SJCRH30 (cell line): Measurements from ENCODE around the gene CGNL1. TPM values are rescaled to one million over a fixed set of nuclear protein-coding genes. Genes with fewer than 3 reads are reported as not detected.

Experiments
- DNase-seq, 2 experiments: peaks; one replicate each; pipeline ENCODE4 v3.0.0-alpha.2; 2015 to 2020
- H3K27ac ChIP-seq: fragments of 250-450 bp; sonication (Bioruptor Pico); 2 replicates; pipeline ENCODE4 v1.5.1; 2020; ENCODE audit warnings: mild to moderate bottlenecking, moderate library complexity
- H3K27me3 ChIP-seq: fragments of 250-450 bp; sonication (Bioruptor Pico); 2 replicates; pipeline ENCODE4 v1.5.1; 2020; ENCODE audit warnings: mild to moderate bottlenecking, moderate library complexity
- H3K36me3 ChIP-seq: fragments of 250-450 bp; sonication (Bioruptor Pico); 2 replicates; pipeline ENCODE4 v1.5.1; 2020; ENCODE audit warnings: mild to moderate bottlenecking, moderate library complexity
- H3K4me1 ChIP-seq: fragments of 250-450 bp; sonication (Bioruptor Pico); 2 replicates; pipeline ENCODE4 v1.5.1; 2020; ENCODE audit warnings: mild to moderate bottlenecking, moderate library complexity
- H3K4me3 ChIP-seq: fragments of 250-450 bp; sonication (Bioruptor Pico); 2 replicates; pipeline ENCODE4 v1.5.1; 2020; ENCODE audit warnings: mild to moderate bottlenecking, moderate library complexity
- H3K9me3 ChIP-seq: fragments of 250-450 bp; sonication (Bioruptor Pico); replicated peaks from 2 replicates; pipeline ENCODE4 v1.5.1; 2020; ENCODE audit warnings: mild to moderate bottlenecking, moderate library complexity
- total RNA-seq: library from RNA; depleted of rRNA; stranded (reverse); fragments of >200 nt; shearing (Covaris generic); gene quantifications from 2 replicates; pipeline ENCODE4 v1.2.3, GENCODE V29; 2014

CGNL1 gene
- total RNA-seq, 1 experiment from 2014 or later = 5.5 TPM

DNA sequence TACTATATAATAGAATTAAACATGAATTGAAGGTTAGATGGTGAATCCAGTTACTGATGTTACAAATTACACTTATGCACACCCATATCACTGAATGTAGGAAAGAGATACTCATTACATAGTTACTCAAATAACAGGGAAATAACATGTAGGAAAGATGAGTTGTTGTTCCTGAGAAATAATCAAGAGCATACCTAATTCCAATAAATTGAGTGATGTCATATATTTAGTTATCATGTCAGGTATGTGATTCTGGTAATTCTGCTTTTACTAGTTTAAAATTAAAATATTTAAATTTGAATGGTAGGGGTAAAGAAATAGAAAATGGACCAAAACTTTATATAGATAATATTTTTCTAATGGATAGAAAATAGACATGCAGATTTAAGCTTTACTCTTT lies 112.8 kb downstream of the CGNL1 start:
- Histone ChIP-seq H3K9me3 (no peaks in the 10 kb centered on the region; the same call in 1 of the 2 replicates), H3K4me1 (peaks cover 17% of the 10 kb centered on the region)
- DNase-seq = no peak

DNA sequence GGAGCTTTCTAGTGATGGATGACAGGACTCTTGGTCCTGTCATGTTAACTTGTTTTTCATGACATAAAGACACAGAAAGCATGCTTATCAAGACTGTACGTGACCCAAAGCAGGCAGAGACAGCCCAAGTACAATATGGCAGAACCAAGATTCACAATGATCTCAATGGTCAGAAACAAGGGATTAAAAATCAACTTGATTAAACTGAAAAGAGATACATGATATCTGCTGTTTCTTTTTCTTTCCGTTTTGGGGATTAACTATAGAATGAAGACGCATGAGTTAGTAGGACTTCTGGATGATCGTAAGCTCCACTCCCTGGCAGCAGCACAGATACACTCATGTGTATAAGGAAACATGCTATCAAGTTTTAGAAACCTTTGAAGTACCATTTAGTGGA lies 117.0 kb downstream of the CGNL1 start:
- H3K4me1 ChIP-seq = peaks cover 9% of the 10 kb centered on the region
- H3K9me3 ChIP-seq = no peaks in the 10 kb centered on the region; the same call in 1 of the 2 replicates
- no peak for DNase-seq
- H3K27ac ChIP-seq = no peak overlapping the region
- H3K36me3 ChIP-seq = no peaks in the 10 kb centered on the region
- no peaks in the 10 kb centered on the region for H3K27me3 ChIP-seq
- H3K4me3 ChIP-seq = no peak overlapping the region

More for the DNA sequence above, 112.8 kb downstream of the CGNL1 start:
- H3K4me3 ChIP-seq = no peak overlapping the region
- H3K27me3 ChIP-seq = no peaks in the 10 kb centered on the region
- H3K36me3 ChIP-seq = no peaks in the 10 kb centered on the region
- no peak overlapping the region for H3K27ac ChIP-seq

DNA sequence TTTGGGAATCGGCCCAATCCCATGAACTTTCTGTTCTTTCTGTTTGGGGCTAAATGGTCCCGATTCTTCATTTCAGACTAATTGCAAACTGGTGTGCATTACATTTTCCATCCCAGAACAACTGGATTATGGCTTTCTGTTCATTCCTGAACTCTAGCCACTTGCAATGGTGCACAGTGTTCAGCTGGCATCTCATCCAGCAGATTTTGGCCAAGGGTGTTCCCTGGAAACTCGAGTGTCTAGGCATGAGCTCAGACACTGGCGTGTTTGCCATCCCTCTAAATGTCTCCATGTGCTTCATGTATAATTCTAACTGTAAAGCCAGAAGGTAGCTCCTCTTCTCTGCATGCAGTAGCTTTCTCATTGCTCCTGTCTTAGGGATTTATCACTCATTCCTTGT lies 118.3 kb downstream of the CGNL1 start:
- Histone ChIP-seq H3K4me3 (no peak overlapping the region), H3K9me3 (no peaks in the 10 kb centered on the region; the same call in 1 of the 2 replicates), H3K27me3 (no peaks in the 10 kb centered on the region), H3K4me1 (peaks cover 9% of the 10 kb centered on the region), H3K27ac (no peak overlapping the region), H3K36me3 (no peaks in the 10 kb centered on the region)
- DNase-seq = no peak

DNA sequence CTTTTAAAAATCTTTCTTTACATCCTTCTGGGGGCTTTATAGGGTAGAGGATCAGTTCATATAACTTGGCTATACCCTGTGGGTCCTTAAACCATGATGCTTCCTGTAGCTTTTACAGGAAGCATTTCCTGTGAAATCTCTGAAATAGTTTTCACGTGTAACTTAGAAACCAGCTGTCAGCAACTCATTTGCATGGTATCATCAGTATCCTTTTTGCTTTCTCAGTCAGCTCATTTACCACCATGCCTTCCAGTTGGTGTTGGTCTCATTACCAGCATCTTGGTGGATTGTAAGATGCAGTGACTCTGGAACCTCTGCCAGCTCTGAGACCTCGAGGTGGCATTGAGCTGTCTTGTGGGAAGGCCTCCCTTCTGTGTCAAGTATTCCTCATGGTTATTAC lies 118.7 kb downstream of the CGNL1 start:
- DNase-seq = no peak
- H3K4me1 ChIP-seq = peaks cover 9% of the 10 kb centered on the region
- H3K27me3 ChIP-seq = no peaks in the 10 kb centered on the region
- H3K36me3 ChIP-seq = no peaks in the 10 kb centered on the region
- H3K4me3 ChIP-seq = no peak overlapping the region
- no peaks in the 10 kb centered on the region; the same call in 1 of the 2 replicates for H3K9me3 ChIP-seq
- no peak overlapping the region for H3K27ac ChIP-seq

DNA sequence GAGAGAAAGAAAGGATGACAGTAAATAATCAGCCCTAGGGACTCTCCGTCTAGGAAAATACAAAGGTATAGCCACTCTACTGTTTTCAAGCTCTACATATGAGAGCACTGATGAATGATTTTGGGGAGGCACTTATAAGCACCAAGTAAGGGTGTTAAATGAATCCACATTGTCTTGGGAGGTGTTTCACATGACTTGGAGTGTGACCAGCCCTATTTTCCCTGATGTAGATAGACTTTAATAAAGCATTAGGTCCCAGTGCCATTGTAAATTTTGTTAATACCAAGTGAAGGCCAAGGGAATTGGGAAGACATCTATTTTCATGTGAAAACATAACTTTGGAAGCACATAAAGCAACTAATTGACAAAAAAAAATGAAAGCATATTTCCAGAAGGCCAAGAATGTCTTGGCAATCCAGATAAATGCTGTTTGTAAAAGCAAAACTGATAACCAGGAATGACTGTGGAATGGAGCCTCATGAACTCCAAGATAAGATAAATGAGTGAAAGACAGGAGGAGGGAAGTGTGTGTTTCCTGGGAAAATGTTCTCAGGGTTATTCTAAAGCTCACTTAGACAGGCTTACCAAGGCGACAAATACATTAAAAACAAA lies 119.4 kb downstream of the CGNL1 start:
- Histone ChIP-seq H3K9me3 (no peaks in the 10 kb centered on the region; the same call in 1 of the 2 replicates), H3K4me3 (no peak overlapping the region), H3K4me1 (peaks cover 9% of the 10 kb centered on the region), H3K27ac (no peak overlapping the region), H3K27me3 (no peaks in the 10 kb centered on the region), H3K36me3 (no peaks in the 10 kb centered on the region)
- no peak for DNase-seq

DNA sequence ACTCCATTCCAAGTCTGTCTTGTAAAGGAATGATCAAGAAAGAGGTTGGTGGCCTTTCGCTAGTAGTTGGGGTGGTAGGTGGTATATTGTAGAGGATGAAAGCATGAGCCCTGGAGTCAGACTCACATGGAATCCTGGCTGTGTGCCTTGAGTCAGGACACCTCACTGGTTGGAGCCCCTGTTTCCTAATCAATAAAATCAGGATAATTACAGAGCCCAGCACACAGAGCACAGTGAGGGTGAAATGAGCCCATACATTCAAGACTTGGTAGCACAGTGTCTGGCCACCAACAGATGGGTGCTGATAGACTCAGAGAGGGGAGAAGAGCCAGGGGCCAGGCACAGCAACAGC lies 120.3 kb downstream of the CGNL1 start:
- Histone ChIP-seq H3K27me3 (no peaks in the 10 kb centered on the region), H3K27ac (no peak overlapping the region), H3K4me1 (peaks cover 9% of the 10 kb centered on the region), H3K36me3 (no peaks in the 10 kb centered on the region), H3K9me3 (no peaks in the 10 kb centered on the region; the same call in 1 of the 2 replicates), H3K4me3 (no peak overlapping the region)
- no peak for DNase-seq

DNA sequence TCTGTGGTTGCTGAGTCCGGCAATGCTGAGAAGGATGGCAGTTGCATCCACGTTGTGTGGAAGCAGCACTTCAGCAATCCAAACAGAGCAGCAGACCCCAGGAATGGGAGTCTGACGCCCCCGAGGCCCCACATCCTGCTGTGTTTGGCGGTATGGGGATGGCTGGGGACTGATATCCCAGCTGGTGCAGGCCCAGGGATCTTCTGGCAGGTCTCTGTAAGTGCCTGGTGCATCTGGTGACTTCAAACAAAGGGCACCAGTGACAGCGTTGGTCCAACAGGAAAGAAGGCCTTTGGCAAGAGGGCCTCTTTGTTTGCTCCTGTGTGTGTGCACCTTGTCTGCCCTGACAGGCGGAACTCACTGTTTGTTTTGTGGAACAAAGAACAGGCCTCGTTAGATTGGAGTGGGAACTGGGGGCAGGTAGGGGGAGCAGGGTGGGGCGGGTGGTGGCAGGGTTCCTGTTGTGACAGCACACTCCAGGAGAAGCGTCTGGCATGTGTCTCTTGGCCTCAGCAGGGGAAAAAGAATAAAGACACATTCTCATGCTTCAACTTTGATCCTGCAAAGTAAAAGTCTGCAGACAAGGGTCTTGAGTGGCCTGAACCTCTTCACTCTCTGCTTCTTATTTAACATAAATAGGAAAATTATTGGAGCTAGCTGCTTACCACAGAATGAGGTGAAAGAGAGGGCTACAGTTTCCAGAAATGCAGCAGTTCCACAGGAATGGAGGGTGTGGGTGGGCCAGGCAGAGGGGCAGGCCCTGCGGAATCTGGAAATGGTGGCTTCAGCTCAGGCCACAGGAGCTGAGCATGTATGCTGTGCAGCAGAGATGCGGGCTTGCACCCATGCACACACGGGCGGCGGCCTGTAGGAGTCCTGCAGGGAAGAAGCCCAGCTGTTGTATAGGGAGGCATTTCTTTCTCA lies 120.9 kb downstream of the CGNL1 start:
- no peak overlapping the region for H3K4me3 ChIP-seq
- H3K36me3 ChIP-seq = no peaks in the 10 kb centered on the region
- no peaks in the 10 kb centered on the region; the same call in 1 of the 2 replicates for H3K9me3 ChIP-seq
- no peak overlapping the region for H3K27ac ChIP-seq
- no peak for DNase-seq
- no peaks in the 10 kb centered on the region for H3K27me3 ChIP-seq
- H3K4me1 ChIP-seq = peaks cover 9% of the 10 kb centered on the region

DNA sequence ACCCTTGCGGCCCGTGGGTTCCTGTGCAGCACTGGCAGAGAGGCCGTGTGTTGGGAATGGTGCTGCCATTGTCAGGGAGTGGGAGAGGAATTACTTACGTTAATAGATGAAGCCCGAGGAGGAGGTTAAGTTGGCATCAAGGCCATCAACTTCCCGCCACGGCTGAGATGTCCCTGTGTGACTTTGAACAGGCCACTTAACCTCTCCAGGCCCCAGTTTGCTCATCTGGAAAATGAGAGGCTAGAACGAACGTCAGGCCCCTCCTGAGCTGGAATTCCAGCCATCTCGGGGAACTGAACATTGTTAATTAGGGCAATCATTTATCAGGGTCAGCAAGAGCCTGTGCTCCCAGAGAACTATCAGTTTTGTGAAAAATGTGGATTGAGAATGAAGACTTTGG lies 124.0 kb downstream of the CGNL1 start:
- peaks cover 4% of the 10 kb centered on the region for H3K4me1 ChIP-seq
- H3K36me3 ChIP-seq = no peaks in the 10 kb centered on the region
- no peak for DNase-seq
- no peak overlapping the region for H3K27ac ChIP-seq
- H3K27me3 ChIP-seq = no peaks in the 10 kb centered on the region
- H3K4me3 ChIP-seq = no peak overlapping the region
- no peaks in the 10 kb centered on the region; the same call in 1 of the 2 replicates for H3K9me3 ChIP-seq

DNA sequence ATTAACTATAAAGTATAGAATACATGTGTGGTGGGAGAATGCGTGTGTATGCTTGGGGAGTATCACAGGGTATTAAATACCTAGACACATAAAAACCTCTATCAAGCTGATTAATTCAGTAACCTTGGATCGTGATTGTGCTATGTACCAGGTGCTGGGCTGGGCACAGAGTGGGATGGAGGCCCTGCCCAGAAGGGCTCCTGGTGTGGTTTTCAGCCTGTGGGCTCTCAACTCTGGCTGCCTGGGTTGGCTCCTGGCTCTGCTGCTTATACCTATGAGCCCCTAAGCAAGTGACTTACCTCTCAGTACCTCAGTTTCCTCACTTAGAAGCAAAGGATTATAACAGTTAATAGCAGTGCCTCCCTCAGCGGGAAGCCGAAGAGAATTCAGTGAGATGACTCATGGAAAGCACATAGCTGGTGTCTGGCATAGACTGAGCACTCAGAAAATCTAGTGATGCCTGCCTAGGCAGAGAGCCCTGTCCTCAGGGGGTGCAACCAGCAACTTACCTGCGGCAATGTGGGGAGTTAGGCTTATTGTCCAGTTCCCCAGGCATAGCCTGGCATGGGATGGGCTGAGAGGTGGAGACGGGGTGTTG lies 124.8 kb downstream of the CGNL1 start:
- no peaks in the 10 kb centered on the region for H3K4me1 ChIP-seq

DNA sequence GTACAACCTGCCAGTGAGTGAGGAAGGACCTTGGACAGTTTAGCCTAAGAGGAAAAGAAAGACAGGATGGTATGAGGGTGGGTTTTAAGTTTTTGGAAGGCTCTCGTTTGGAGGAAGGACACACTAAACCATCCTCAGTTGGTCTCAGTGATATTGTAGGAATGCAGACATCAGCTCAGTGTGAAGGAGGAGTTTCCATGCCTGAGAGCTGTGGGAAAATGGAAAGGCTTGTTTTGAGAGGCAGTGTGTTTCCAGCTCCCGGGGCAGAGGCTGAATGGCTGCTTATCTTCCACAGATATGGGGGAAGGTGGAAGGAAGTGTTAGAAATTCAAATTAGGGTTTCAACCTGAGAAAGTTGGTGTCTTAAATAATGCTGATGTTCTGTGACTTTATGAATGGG lies 125.8 kb downstream of the CGNL1 start:
- Histone ChIP-seq H3K4me1 (no peaks in the 10 kb centered on the region), H3K9me3 (no peaks in the 10 kb centered on the region; the same call in 1 of the 2 replicates), H3K27me3 (no peaks in the 10 kb centered on the region), H3K36me3 (no peaks in the 10 kb centered on the region), H3K27ac (no peak overlapping the region), H3K4me3 (no peak overlapping the region)
- no peak for DNase-seq

More for the DNA sequence above, 124.8 kb downstream of the CGNL1 start:
- Histone ChIP-seq H3K36me3 (no peaks in the 10 kb centered on the region), H3K9me3 (no peaks in the 10 kb centered on the region; the same call in 1 of the 2 replicates), H3K4me3 (no peak overlapping the region), H3K27ac (no peak overlapping the region), H3K27me3 (no peaks in the 10 kb centered on the region)
- no peak for DNase-seq

DNA sequence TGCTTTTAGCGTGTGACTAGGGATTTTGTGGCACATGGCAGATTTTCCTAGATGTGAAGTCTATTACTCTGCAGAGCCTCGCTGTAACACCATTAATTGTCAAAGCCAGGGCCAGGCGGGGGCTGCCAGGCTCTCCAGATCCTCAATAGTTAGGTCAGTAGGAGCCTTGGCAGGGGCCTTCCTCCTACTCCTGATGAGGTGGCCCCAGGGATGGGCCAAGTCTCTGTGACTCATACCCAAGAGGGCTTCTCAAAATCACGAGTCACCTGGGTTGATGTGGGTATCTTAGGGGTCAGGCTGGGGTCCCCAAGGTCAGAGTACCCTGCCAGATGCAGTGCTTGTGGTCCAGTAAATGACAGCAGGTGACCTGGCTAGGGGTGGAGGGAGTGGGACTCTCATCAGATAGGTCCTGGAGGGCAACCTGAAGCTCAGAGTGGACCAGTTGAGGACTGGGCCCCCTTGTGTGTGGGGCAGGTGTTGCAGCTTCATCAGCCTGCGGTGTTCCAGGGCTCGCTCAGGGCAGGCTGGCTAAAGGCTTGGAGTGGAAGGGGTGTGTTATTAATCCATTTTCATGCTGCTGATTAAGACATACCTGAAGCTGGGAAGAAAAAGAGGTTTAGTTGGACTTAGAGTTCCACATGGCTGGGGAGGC lies 126.9 kb downstream of the CGNL1 start:
- H3K27me3 ChIP-seq = no peaks in the 10 kb centered on the region
- H3K4me3 ChIP-seq = no peak overlapping the region
- no peak for DNase-seq
- H3K36me3 ChIP-seq = no peaks in the 10 kb centered on the region
- no peaks in the 10 kb centered on the region for H3K4me1 ChIP-seq
- H3K27ac ChIP-seq = no peak overlapping the region
- H3K9me3 ChIP-seq = no peaks in the 10 kb centered on the region; the same call in 1 of the 2 replicates

DNA sequence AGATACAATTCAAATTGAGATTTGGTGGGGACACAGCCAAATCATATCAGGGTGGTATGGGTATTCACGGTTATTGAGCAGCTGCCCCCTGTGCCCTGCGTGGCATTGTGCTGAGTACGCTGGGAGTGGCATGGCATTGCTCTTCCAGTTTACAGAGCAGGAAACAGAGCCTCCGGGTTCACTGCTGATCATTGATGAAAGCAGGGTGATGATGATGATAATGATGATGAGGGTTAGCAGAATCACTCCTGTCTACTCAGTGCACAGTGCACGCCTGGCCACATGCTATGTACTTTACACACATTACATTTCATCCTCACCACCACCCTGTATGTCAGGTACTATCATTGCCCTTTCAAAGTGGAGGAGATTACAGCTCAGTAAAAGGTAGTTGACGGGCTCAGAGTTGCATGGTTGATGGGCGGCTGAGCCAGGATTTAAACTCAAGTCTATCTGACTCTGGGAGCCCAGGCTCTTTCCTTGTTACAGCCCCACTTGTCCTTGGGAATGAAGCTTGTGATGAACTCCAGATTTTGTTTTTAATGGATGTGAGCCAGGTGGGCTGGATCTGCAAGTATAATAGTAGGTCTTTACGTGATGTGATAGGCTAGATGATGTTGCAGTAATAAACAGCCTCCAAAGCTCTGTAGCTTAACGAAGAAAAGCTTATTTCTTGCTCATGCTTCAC lies 127.8 kb downstream of the CGNL1 start:
- Histone ChIP-seq H3K27me3 (no peaks in the 10 kb centered on the region), H3K27ac (no peak overlapping the region), H3K4me3 (no peak overlapping the region), H3K36me3 (no peaks in the 10 kb centered on the region), H3K9me3 (no peaks in the 10 kb centered on the region; the same call in 1 of the 2 replicates), H3K4me1 (peaks cover 8% of the 10 kb centered on the region)
- no peak for DNase-seq

DNA sequence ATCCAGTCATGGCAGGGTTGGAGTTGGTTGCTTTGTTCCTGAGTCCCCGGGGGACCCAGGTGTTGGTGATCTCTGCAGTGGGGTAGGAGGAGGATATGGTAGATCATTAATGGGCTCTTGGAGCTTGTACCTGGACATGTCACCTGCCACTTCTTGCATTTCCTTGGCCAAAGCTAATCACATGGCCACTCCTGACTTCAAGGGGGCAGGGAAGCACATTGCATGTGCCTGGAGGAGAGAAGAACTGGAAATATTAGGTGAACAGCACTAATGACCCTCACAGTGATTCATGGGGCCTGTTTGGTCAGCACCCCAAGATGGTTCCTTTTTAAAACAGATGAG lies 128.3 kb downstream of the CGNL1 start:
- H3K27me3 ChIP-seq = no peaks in the 10 kb centered on the region
- H3K9me3 ChIP-seq = no peaks in the 10 kb centered on the region; the same call in 1 of the 2 replicates
- H3K36me3 ChIP-seq = no peaks in the 10 kb centered on the region
- H3K4me1 ChIP-seq = peaks cover 13% of the 10 kb centered on the region
- H3K4me3 ChIP-seq = no peak overlapping the region
- no peak overlapping the region for H3K27ac ChIP-seq
- no peak for DNase-seq

DNA sequence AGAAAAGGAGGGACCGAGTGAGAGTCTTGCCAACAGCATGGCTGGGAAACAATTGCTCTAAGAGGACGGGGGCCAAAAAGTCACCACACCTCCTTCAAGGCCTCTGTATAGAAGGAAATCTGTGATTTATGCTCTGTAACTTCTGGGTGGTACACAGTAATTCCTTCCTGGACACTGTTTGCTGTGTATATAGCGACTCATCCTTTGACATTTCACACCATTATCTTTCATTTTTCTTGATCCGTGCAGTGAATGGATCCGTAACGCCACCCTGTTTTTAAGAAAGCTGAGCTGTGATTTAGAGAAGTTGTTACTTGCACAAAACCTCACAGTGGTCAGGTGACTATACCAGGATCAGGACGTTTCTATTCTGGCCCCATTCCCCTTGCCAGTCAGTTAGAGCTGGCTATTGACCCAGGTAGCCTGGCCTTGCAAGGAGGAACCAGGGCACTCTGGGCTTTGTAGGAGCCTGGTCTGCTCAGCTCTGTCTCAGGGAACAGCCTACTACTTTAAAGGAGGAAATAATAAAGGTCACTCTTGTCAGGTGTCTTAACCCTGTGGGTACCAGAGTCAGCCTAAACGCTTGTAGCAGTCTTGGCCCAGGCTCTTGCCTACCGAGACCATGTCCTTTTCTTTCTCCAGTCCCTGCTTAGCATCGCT lies 128.9 kb downstream of the CGNL1 start:
- Histone ChIP-seq H3K36me3 (no peaks in the 10 kb centered on the region), H3K9me3 (no peaks in the 10 kb centered on the region), H3K27ac (no peak overlapping the region), H3K27me3 (no peaks in the 10 kb centered on the region), H3K4me3 (no peak overlapping the region), H3K4me1 (peaks cover 19% of the 10 kb centered on the region)
- no peak for DNase-seq
